MM.1S (cell line): ENCODE measurements around the gene PCDHGA7.

Experiments used
- EZH2 ChIP-seq: fragments of 300-600 bp; sonication (generic); optimal IDR thresholded peaks from 2 replicates; pipeline ENCODE3; 2017; ENCODE audit warnings: low read depth, mild to moderate bottlenecking, antibody characterized with exemption, low read length, mixed read lengths
- TF ChIP-seq, protein P1 (sequence below): fragments of 300-600 bp; sonication (generic); IDR thresholded peaks from 2 replicates; pipeline ENCODE4 v1.5.1; 2016; ENCODE audit warnings: antibody characterized with exemption, low read length, mixed read lengths

DNA sequence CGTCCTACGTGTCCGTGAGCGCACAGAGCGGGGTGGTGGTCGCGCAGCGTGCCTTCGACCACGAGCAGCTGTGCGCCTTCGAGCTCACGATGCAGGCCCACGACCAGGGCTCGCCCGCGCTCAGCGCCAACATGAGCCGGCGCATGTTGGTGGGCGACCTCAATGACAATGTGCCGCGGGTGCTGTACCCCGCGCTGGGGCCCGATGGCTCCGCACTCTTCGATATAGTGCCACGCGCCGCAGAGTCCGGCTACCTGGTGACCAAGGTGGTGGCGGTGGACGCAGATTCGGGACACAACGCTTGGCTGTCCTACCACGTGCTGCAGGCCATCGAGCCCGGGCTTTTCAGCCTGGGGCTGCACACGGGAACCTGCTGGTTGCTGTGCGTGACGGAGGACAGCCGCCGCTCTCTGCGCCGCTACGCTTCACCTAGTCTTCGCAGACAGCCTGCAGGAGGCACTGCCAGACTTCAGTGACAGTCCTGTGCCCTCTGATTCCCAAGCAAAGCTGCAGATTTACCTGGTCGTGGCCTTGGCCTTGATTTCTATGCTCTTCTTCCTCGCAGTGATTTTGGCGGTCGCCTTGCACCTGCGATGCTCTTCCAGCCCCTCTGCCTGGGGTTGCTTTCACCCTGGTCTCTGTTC, 45.4 kb downstream of the PCDHGA7 start:
- TF ChIP-seq, protein P1, sequence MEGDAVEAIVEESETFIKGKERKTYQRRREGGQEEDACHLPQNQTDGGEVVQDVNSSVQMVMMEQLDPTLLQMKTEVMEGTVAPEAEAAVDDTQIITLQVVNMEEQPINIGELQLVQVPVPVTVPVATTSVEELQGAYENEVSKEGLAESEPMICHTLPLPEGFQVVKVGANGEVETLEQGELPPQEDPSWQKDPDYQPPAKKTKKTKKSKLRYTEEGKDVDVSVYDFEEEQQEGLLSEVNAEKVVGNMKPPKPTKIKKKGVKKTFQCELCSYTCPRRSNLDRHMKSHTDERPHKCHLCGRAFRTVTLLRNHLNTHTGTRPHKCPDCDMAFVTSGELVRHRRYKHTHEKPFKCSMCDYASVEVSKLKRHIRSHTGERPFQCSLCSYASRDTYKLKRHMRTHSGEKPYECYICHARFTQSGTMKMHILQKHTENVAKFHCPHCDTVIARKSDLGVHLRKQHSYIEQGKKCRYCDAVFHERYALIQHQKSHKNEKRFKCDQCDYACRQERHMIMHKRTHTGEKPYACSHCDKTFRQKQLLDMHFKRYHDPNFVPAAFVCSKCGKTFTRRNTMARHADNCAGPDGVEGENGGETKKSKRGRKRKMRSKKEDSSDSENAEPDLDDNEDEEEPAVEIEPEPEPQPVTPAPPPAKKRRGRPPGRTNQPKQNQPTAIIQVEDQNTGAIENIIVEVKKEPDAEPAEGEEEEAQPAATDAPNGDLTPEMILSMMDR: no peak
- no peak for TF ChIP-seq EZH2
